GM12878 (cell line): ENCODE measurements around the gene SHANK1.

Experiments
- CEBPB ChIP-seq, 2 experiments: fragments of 150-350 bp in 1 of 2; IDR thresholded peaks; 2 replicates each; pipeline ENCODE4 v1.6.1; 2012 to 2014; ENCODE audit warnings: low read depth in 2 of 2, low read length in 2 of 2, borderline replicate concordance in 1 of 2, inconsistent platforms in 1 of 2
- EP300 ChIP-seq, 2 experiments: fragments of 150-350 bp in 1 of 2; IDR thresholded peaks; 2 replicates each; pipeline ENCODE4 v1.6.1; 2011 to 2012; ENCODE audit warnings: low read depth in 2 of 2, low read length in 2 of 2, borderline replicate concordance in 1 of 2, improper control_type of control experiment in 1 of 2, inconsistent platforms in 1 of 2; ENCODE audit not compliant: control insufficient read depth in 1 of 2
- GATAD2B ChIP-seq: fragments of 450-650 bp; conservative IDR thresholded peaks from 2 replicates; pipeline ENCODE4 v1.6.1; 2017; ENCODE audit warnings: low read depth, mild to moderate bottlenecking, moderate library complexity
- NR2C2 ChIP-seq: IDR thresholded peaks from 2 replicates; pipeline ENCODE4 v1.6.1; 2011; ENCODE audit warnings: borderline replicate concordance, low read depth; ENCODE audit not compliant: control insufficient read depth, insufficient read length
- PML ChIP-seq: IDR thresholded peaks from 2 replicates; pipeline ENCODE4 v1.6.1; 2012; ENCODE audit warnings: low read length, inconsistent platforms
- POLR2A ChIP-seq: IDR thresholded peaks from 2 replicates; pipeline ENCODE4 v1.6.1; 2011; ENCODE audit warnings: low read depth, mild to moderate bottlenecking, low read length
- SIN3A ChIP-seq: IDR thresholded peaks from 2 replicates; pipeline ENCODE4 v1.6.1; 2012; ENCODE audit warnings: low read depth, low read length, improper control_type of control experiment
- TF ChIP-seq, protein P1 (sequence below), 3 experiments: IDR thresholded peaks in 2 of 3; conservative IDR thresholded peaks in 1 of 3; 2 replicates each; pipeline ENCODE4 v1.5.1; 2011; ENCODE audit warnings: low read depth in 3 of 3, low read length in 3 of 3, mild to moderate bottlenecking in 3 of 3, control low read depth in 2 of 3, moderate library complexity in 2 of 3, inconsistent platforms in 1 of 3, mixed read lengths in 1 of 3; ENCODE audit not compliant: control insufficient read depth in 2 of 3, insufficient read depth in 1 of 3; ENCODE audit errors: extremely low read depth in 1 of 3
- TF ChIP-seq, protein P2 (sequence below): IDR thresholded peaks from 2 replicates; pipeline ENCODE4 v1.6.1; 2011; ENCODE audit warnings: borderline replicate concordance, low read depth, mild to moderate bottlenecking, moderate library complexity, low read length; ENCODE audit not compliant: insufficient read depth, poor library complexity, severe bottlenecking

DNA sequence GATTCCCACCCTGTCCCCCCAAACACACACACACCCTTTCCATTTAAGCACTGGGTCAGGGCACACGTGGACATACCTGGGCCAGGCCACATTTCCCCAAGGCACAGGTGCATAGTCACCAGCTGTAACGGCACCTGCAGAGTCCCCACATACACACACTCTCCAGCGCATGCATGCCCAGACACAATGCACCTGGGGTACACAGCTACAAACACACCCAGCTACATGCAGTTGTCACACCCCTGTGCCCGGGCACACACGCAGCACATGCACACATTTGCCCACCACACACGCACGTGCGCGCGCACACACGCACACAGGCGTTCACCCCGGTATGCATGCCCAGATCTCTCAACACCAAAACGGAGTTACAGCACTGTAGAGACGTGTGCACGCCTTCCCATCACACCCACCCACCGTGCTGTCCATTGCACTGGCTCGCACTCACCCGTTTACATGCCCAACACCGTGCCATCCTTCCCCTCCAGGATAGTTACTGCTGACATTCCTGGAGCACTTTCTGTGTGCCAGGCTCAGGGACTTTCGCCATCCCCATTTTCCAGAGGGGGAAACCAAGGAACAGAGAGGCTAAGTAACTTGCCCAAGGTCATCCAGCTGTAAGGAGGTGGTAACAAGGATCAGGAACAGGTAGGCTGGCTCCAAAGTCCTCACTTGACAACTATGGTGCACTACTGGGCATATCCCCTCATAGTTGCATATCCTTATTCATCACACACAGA is 749 bp upstream of the SHANK1 start:
- TF ChIP-seq SIN3A (no peak), PML (no peak), GATAD2B (no peak), NR2C2 (no peak), POLR2A (no peak), EP300 (IDR thresholded peaks at IDR 0.05; ENCODE audit: borderline replicate concordance in 1 of 2, control insufficient read depth in 1 of 2, low read depth in 2 of 2, low read length in 2 of 2) (no peak), CEBPB (IDR thresholded peaks at IDR 0.05; ENCODE audit: borderline replicate concordance in 1 of 2, low read depth in 2 of 2, low read length in 2 of 2) (no peak)
- TF ChIP-seq, protein P1, sequence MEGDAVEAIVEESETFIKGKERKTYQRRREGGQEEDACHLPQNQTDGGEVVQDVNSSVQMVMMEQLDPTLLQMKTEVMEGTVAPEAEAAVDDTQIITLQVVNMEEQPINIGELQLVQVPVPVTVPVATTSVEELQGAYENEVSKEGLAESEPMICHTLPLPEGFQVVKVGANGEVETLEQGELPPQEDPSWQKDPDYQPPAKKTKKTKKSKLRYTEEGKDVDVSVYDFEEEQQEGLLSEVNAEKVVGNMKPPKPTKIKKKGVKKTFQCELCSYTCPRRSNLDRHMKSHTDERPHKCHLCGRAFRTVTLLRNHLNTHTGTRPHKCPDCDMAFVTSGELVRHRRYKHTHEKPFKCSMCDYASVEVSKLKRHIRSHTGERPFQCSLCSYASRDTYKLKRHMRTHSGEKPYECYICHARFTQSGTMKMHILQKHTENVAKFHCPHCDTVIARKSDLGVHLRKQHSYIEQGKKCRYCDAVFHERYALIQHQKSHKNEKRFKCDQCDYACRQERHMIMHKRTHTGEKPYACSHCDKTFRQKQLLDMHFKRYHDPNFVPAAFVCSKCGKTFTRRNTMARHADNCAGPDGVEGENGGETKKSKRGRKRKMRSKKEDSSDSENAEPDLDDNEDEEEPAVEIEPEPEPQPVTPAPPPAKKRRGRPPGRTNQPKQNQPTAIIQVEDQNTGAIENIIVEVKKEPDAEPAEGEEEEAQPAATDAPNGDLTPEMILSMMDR (IDR thresholded peaks at IDR 0.05 in 2 of 3, conservative IDR thresholded peaks at IDR 0.05 in 1 of 3; ENCODE audit: control insufficient read depth in 2 of 3, extremely low read depth in 1 of 3, insufficient read depth in 1 of 3, low read depth in 3 of 3, low read length in 3 of 3): no peak
- TF ChIP-seq, protein P2, sequence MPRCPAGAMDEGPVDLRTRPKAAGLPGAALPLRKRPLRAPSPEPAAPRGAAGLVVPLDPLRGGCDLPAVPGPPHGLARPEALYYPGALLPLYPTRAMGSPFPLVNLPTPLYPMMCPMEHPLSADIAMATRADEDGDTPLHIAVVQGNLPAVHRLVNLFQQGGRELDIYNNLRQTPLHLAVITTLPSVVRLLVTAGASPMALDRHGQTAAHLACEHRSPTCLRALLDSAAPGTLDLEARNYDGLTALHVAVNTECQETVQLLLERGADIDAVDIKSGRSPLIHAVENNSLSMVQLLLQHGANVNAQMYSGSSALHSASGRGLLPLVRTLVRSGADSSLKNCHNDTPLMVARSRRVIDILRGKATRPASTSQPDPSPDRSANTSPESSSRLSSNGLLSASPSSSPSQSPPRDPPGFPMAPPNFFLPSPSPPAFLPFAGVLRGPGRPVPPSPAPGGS: no peak
